Fibroblast of lung (primary cell): Measurements from ENCODE around the gene SPATA32. TPM values are rescaled to one million over a fixed set of nuclear protein-coding genes. Genes with fewer than 3 reads are reported as not detected.

ENCODE experiments used
- DNase-seq, 2 donors: peaks; one replicate each; pipeline versions ENCODE4 v3.0.0 to v3.0.0-alpha.2; 2010; ENCODE audit warnings: low read depth in 2 of 2
- H2AFZ ChIP-seq: 2 replicates; pipeline ENCODE4 v1.5.1; 2012; ENCODE audit warnings: low read length, control low read depth, inconsistent platforms
- H3K27ac ChIP-seq: 2 replicates; pipeline ENCODE4 v1.5.1; 2011; ENCODE audit warnings: low read length, control low read depth; ENCODE audit not compliant: insufficient read depth
- H3K27me3 ChIP-seq: 2 replicates; pipeline ENCODE4 v1.5.1; 2011; ENCODE audit warnings: mild to moderate bottlenecking, low read length; ENCODE audit not compliant: control insufficient read depth, insufficient read depth
- H3K36me3 ChIP-seq: 2 replicates; pipeline ENCODE4 v1.5.1; 2011; ENCODE audit warnings: low read length; ENCODE audit not compliant: control insufficient read depth, insufficient read depth
- H3K4me1 ChIP-seq: 2 replicates; pipeline ENCODE4 v1.5.1; 2011; ENCODE audit warnings: low read length; ENCODE audit not compliant: control insufficient read depth, insufficient read depth; ENCODE audit errors: extremely low read depth
- H3K4me2 ChIP-seq: 2 replicates; pipeline ENCODE4 v1.5.1; 2011; ENCODE audit warnings: low read length, control low read depth; ENCODE audit not compliant: insufficient read depth; ENCODE audit errors: extremely low read depth
- H3K4me3 ChIP-seq, 4 experiments: fragments of 200-600 bp in 1 of 4; sonication (generic) in 1 of 4; replicated peaks in 1 of 4; 2 replicates each; pipeline ENCODE4 v1.5.1; 2011 to 2016; ENCODE audit warnings: low read length in 4 of 4, low read depth in 3 of 4, mild to moderate bottlenecking in 3 of 4, control low read depth in 2 of 4, inconsistent platforms in 1 of 4, mixed read lengths in 1 of 4; ENCODE audit not compliant: insufficient read depth in 1 of 4; ENCODE audit errors: control extremely low read depth in 1 of 4
- H3K79me2 ChIP-seq: 2 replicates; pipeline ENCODE4 v1.5.1; 2012; ENCODE audit warnings: mild to moderate bottlenecking, low read length, inconsistent platforms; ENCODE audit not compliant: control insufficient read depth, insufficient read depth
- H3K9ac ChIP-seq: 2 replicates; pipeline ENCODE4 v1.5.1; 2011; ENCODE audit warnings: mild to moderate bottlenecking, low read length, control low read depth; ENCODE audit not compliant: insufficient read depth
- H3K9me3 ChIP-seq: 2 replicates; pipeline ENCODE4 v1.5.1; 2012; ENCODE audit warnings: low read depth, low read length; ENCODE audit not compliant: control insufficient read depth, insufficient read depth
- H4K20me1 ChIP-seq: 2 replicates; pipeline ENCODE4 v1.5.1; 2011; ENCODE audit warnings: low read length; ENCODE audit not compliant: control insufficient read depth, insufficient read depth; ENCODE audit errors: extremely low read depth
- EZH2 ChIP-seq: IDR thresholded peaks from 2 replicates; pipeline ENCODE4 v1.5.1; 2012; ENCODE audit warnings: low read length, control low read depth, mild to moderate bottlenecking; ENCODE audit errors: missing control alignments
- polyA plus RNA-seq, 2 donors: library from polyadenylated mRNA; depleted of rRNA in 1 of 2; stranded (reverse) in 1 of 2; unstranded in 1 of 2; fragments of >200 nt; gene quantifications; 2 replicates each; pipeline ENCODE4 v1.2.1, GENCODE V29; 2011 to 2012; ENCODE audit warnings: missing spikeins in 1 of 2
- total RNA-seq: library from RNA; depleted of rRNA; stranded (reverse); fragments of >200 nt; gene quantifications from 2 replicates; pipeline ENCODE4 v1.2.1, GENCODE V29; 2014
- TF ChIP-seq, protein P1 (sequence below), 2 donors: IDR thresholded peaks in 1 of 2; conservative IDR thresholded peaks in 1 of 2; 1 replicate in 1 of 2; 2 replicates in 1 of 2; pipeline ENCODE4 v1.5.1; 2011 to 2012; ENCODE audit warnings: low read length in 2 of 2, control low read depth in 1 of 2, inconsistent platforms in 1 of 2, low read depth in 1 of 2, mild to moderate bottlenecking in 1 of 2

SPATA32 gene
- total and polyA plus RNA-seq, 2 donors (not counting 1 experiment from before 2014, with no cell fraction given), result not detected

GRCh38 chr17:45264988-45265387 lies 3.1 kb upstream of the SPATA32 start:
- H3K27me3 ChIP-seq, result peaks cover 3% of the 10 kb centered on the region
- H3K27ac ChIP-seq, result no peak overlapping the region
- DNase-seq, result no peak
- H3K4me3 ChIP-seq, result no peak overlapping the region
- H3K36me3 ChIP-seq, result peaks cover 24% of the 10 kb centered on the region
- TF ChIP-seq, protein P1, sequence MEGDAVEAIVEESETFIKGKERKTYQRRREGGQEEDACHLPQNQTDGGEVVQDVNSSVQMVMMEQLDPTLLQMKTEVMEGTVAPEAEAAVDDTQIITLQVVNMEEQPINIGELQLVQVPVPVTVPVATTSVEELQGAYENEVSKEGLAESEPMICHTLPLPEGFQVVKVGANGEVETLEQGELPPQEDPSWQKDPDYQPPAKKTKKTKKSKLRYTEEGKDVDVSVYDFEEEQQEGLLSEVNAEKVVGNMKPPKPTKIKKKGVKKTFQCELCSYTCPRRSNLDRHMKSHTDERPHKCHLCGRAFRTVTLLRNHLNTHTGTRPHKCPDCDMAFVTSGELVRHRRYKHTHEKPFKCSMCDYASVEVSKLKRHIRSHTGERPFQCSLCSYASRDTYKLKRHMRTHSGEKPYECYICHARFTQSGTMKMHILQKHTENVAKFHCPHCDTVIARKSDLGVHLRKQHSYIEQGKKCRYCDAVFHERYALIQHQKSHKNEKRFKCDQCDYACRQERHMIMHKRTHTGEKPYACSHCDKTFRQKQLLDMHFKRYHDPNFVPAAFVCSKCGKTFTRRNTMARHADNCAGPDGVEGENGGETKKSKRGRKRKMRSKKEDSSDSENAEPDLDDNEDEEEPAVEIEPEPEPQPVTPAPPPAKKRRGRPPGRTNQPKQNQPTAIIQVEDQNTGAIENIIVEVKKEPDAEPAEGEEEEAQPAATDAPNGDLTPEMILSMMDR (conservative IDR thresholded peaks at IDR 0.05 in 1 of 2, IDR thresholded peaks at IDR 0.05 in 1 of 2; ENCODE audit: low read depth in 1 of 2, low read length in 2 of 2), result no peak
- TF ChIP-seq EZH2, result no peak
- H3K9ac ChIP-seq, result no peak overlapping the region
- no peaks in the 10 kb centered on the region for H3K9me3 ChIP-seq
- no peaks in the 10 kb centered on the region for H4K20me1 ChIP-seq
- no peaks in the 10 kb centered on the region for H3K79me2 ChIP-seq
- H2AFZ ChIP-seq, result no peak overlapping the region
- peaks cover 19% of the 10 kb centered on the region for H3K4me1 ChIP-seq
- H3K4me2 ChIP-seq, result no peak overlapping the region

- peaks cover 21% of the 10 kb centered on the region for H3K36me3 ChIP-seq
- DNase-seq, result no peak
- H3K4me1 ChIP-seq, result peaks cover 19% of the 10 kb centered on the region
- H3K4me2 ChIP-seq, result no peak overlapping the region
- no peak overlapping the region for H3K27ac ChIP-seq
- peaks cover 3% of the 10 kb centered on the region for H3K27me3 ChIP-seq
- no peak overlapping the region for H3K9ac ChIP-seq
- TF ChIP-seq EZH2, result no peak
- TF ChIP-seq, protein P1 (conservative IDR thresholded peaks at IDR 0.05 in 1 of 2, IDR thresholded peaks at IDR 0.05 in 1 of 2; ENCODE audit: low read depth in 1 of 2, low read length in 2 of 2), result no peak
- no peak overlapping the region for H3K4me3 ChIP-seq
- no peak overlapping the region for H2AFZ ChIP-seq
- H3K9me3 ChIP-seq, result no peaks in the 10 kb centered on the region
- H3K79me2 ChIP-seq, result no peaks in the 10 kb centered on the region
- H4K20me1 ChIP-seq, result no peaks in the 10 kb centered on the region
These were observed 2.5 kb upstream of the SPATA32 start for GRCh38 chr17:45264430-45264829.

GRCh38 chr17:45263477-45263860 lies 1.6 kb upstream of the SPATA32 start:
- Histone ChIP-seq H3K9me3 (no peaks in the 10 kb centered on the region), H3K79me2 (no peaks in the 10 kb centered on the region), H3K27me3 (peaks cover 3% of the 10 kb centered on the region), H3K4me1 (peaks cover 19% of the 10 kb centered on the region), H3K4me3 (no peak overlapping the region), H3K9ac (no peak overlapping the region), H3K27ac (no peak overlapping the region), H4K20me1 (no peaks in the 10 kb centered on the region), H2AFZ (no peak overlapping the region), H3K4me2 (no peak overlapping the region), H3K36me3 (peaks cover 19% of the 10 kb centered on the region)
- TF ChIP-seq, protein P1 (conservative IDR thresholded peaks at IDR 0.05 in 1 of 2, IDR thresholded peaks at IDR 0.05 in 1 of 2; ENCODE audit: low read depth in 1 of 2, low read length in 2 of 2), result no peak
- no peak for TF ChIP-seq EZH2
- DNase-seq, result no peak
